ENCODE data around the gene AKR1C2.
A peak's percentile ranks its signal among the peaks of the same experiment; 100 is the strongest.
"Not testable (repeated sequence)": the region's sequence is repeated elsewhere in the genome, so short reads cannot be mapped to it uniquely, and the experiment has no call there.

Gene AKR1C2

DNA sequence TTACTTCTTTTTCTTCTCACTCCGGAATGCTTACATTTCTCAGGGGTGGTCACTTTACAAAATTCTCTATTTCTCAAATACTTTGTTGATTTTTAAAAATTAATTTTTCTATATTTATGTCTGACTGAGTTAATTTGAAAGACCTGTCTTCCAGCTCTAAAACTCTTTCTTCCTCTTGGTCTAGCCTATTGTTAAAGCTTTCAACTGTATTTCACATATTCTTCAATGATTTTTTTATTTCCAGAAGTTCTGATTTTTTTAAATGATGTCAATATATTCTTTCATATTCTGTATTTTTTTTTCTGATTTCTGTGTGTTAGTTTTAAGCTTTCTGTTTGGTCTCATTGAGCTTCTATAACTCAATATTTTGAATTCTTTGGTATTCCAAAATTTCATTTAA is 27.3 kb upstream of the AKR1C2 start:
- Histone ChIP-seq H3K4me3 (no peak overlapping the region), H3K36me3 (peaks cover 0 to 7% (median 0%) of the 10 kb centered on the region in 3 donors), H3K27me3 (no peaks in the 10 kb centered on the region), H3K9me3 (peaks cover 0 to 41% (median 15%) of the 10 kb centered on the region in 3 donors), H3K4me1 (peaks cover 0 to 11% (median 0%) of the 10 kb centered on the region in 4 donors), H3K27ac (no peak overlapping the region)
- TF ChIP-seq, protein P1, sequence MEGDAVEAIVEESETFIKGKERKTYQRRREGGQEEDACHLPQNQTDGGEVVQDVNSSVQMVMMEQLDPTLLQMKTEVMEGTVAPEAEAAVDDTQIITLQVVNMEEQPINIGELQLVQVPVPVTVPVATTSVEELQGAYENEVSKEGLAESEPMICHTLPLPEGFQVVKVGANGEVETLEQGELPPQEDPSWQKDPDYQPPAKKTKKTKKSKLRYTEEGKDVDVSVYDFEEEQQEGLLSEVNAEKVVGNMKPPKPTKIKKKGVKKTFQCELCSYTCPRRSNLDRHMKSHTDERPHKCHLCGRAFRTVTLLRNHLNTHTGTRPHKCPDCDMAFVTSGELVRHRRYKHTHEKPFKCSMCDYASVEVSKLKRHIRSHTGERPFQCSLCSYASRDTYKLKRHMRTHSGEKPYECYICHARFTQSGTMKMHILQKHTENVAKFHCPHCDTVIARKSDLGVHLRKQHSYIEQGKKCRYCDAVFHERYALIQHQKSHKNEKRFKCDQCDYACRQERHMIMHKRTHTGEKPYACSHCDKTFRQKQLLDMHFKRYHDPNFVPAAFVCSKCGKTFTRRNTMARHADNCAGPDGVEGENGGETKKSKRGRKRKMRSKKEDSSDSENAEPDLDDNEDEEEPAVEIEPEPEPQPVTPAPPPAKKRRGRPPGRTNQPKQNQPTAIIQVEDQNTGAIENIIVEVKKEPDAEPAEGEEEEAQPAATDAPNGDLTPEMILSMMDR (IDR thresholded peaks at IDR 0.05), result no peak
- intact Hi-C loops (cut with DNase I; ENCODE audit: low total_unique reads), result no loop called here
- DNase-seq, result no peak

DNA sequence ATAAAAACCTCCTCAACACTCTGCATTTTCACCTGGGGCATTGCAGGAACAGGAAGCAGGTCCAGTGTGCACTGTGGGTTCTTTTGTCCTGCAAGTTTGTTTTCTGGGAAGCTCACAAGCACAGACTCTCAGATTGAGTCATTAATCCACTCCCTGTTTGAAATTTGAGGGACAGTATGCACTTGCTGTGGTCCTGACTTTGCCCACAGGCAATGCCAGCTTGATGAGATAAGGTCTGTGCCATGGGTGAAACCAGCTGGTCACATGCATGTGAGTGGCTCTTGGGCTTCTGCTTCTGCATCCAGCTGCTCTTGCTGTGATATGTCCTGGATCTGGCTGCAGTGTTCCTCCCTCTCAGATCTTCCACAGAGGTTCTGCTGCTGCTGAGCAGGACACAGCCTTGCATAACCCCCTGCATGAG is 21.8 kb upstream of the AKR1C2 start:
- H3K4me1 ChIP-seq; H3K4me3 ChIP-seq; H3K27ac ChIP-seq; H3K27me3 ChIP-seq; intact Hi-C loops (cut with DNase I; ENCODE audit: low total_unique reads); H3K36me3 ChIP-seq: not testable (repeated sequence)
- DNase-seq, result peak in 1 of 2 donors; percentile 29
- peaks cover 0 to 12% (median 2%) of the 10 kb centered on the region in 3 donors for H3K9me3 ChIP-seq

DNA sequence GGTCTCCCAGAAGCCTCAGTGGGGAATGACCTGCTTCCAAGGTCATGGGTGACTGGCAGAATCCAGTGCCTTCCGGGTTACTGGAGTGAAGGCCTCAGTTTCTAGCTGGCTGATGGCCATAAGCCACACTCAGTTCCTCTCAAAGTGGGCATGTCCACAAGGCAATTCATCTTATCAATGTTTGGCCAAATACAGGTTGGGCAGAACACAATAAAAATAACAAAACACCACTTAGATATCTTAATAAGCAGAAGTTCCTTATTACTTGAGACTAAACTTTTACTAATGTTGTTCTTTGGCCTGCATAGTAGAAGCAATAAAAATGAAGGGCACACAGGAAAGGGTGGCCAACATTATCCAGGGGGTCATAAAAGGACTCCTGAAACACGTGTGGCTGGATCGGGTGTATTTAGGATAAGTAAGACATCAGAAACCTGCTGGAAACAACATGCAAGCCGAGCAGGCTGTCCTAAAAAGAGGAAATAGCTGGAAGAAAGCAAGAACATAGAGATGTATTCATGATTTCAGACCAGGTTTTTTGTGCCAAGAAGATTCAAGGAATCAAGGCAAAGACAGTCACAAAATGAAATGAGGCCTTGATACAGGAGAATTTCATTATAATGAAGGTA is 19.6 kb upstream of the AKR1C2 start:
- peaks cover 0 to 27% (median 21%) of the 10 kb centered on the region in 4 donors for H3K4me1 ChIP-seq
- H3K27me3 ChIP-seq, result no peaks in the 10 kb centered on the region
- no peaks in the 10 kb centered on the region for H3K9me3 ChIP-seq
- TF ChIP-seq, protein P1 (IDR thresholded peaks at IDR 0.05), result no peak
- H3K4me3 ChIP-seq, result no peak overlapping the region
- no peaks in the 10 kb centered on the region for H3K36me3 ChIP-seq
- no peak for DNase-seq
- H3K27ac ChIP-seq, result no peak overlapping the region
- intact Hi-C loops (cut with DNase I; ENCODE audit: low total_unique reads), result no loop called here

DNA sequence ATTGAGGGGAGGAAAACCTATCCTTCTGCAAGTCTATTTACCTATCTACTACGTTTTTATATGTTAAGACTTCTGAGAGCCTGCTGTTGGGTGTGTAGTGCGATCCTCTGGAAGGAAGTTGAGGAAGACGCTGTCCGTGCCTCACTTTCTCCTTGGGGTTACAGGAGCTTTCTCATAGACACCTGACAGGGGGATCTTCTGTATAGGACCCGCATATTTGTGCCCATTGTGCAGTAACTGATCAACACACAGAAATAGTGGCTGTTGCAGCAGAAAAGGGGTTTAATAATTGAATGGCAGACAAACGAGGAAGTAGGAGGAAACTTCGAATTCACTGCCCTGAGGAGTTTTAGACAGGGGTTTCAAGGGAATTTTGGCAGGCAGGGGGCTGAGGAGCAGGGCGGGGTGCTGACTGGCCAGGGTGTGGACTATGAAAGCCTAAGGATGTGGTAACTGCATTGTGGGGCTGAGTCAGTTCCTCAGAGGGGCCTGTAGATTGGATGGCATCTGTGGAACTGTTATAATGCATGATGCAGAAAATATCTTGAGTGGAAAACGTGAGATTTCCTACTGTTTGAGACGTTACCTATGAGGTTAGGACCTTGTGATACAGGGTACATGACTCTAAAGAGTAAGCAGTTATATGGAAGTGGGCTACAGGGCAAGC is 18.1 kb upstream of the AKR1C2 start:
- H3K36me3 ChIP-seq; H3K27me3 ChIP-seq; intact Hi-C loops (cut with DNase I; ENCODE audit: low total_unique reads); DNase-seq; H3K27ac ChIP-seq; H3K4me3 ChIP-seq; H3K9me3 ChIP-seq: not testable (repeated sequence)
- peaks cover 0 to 34% (median 27%) of the 10 kb centered on the region in 4 donors for H3K4me1 ChIP-seq

DNA sequence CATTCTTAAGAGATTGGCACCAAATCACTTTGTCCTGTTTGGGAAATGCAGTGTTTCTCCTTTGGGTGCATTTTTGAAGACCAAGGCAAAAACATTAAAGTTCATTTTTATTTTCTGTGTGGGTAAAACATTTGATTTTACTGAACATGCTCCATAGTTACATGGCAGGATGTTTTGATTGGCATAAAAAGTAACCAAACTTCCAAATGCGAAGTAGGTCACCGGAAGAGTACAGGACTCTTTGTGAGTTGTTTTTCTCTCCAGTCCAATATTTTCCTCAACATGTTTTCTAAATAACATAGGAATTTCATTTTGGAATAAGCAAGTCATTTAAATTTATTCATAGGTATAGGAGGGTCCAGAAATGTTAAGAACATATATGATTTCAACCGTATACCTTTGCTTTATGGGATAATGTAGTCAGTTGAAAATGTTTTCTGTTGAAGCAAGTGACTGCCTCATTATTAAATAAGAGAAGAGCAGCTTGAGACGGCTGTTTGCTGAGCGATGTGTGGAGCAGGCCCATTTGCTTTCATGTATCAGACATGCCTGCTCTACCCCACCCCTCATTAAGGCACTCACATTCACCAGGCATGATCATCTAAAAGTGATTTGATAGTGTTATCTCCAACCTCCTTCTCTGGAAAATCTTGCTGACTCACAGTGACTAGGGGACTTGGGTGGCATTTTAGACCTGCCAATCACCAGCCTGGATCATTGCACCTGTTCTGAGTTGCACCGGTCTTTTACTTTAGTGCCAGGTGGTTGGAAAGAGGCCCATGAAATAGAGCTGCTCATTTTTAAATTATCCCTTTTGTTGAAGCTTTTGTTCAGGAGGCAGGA is 16.3 kb upstream of the AKR1C2 start:
- intact Hi-C loops (cut with DNase I; ENCODE audit: low total_unique reads), result not testable (repeated sequence)

DNA sequence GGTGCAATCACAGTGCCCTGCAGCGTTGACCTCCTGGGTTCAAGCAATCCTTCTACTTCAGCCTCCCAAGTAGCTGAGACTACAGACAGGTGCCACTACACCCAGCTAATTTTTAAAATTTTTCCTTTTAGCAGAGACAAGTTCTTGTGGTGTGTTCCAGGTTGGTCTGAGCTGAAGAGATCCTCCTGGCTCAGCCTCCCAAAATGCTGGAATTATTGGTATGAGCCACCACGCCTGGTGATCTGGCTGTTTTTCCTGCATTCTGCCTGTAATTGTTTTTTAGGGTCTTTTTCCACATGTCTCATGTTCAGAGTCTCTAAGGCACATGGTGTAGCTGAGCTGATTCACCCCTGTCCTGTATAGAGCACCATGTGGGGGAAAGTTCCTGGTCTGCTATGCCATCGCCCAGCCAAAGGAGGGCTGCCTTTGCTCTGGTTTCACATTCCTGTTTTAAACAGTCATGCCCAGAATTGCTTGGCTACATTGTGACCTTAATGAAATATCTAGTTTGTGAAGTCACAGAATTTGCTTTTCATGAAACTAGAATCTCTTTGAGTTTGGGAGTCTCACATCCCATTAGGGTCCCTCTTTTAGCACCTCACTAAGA is 15.1 kb upstream of the AKR1C2 start:
- H3K4me3 ChIP-seq; H3K36me3 ChIP-seq; intact Hi-C loops (cut with DNase I; ENCODE audit: low total_unique reads); H3K27me3 ChIP-seq; H3K9me3 ChIP-seq: not testable (repeated sequence)
- peak; percentile 49 to 71 for DNase-seq
- peaks cover 0 to 34% (median 24%) of the 10 kb centered on the region in 4 donors for H3K4me1 ChIP-seq
- TF ChIP-seq, protein P1 (IDR thresholded peaks at IDR 0.05), result peak; percentile 35 to 46
- peak overlapping the region; percentile 52 to 55 for H3K27ac ChIP-seq

More for the DNA sequence above, 16.3 kb upstream of the AKR1C2 start:
- Histone ChIP-seq H3K27ac (peak overlapping the region; percentile 52 to 55), H3K4me1 (peaks cover 0 to 34% (median 24%) of the 10 kb centered on the region in 4 donors)
- not testable (repeated sequence) for H3K4me3 ChIP-seq, H3K9me3 ChIP-seq, H3K27me3 ChIP-seq, H3K36me3 ChIP-seq, DNase-seq
